GM18868 (cell line): Measurements from ENCODE around the gene IMMP2L.
"Not testable (repeated sequence)": the region's sequence is repeated elsewhere in the genome, so short reads cannot be mapped to it uniquely, and the experiment has no call there.

Experiments
- ATAC-seq: cut with Tn5 transposase; IDR thresholded peaks from one replicate; pipeline ENCODE4 v1.9.1; 2021; ENCODE audit warnings: mild to moderate bottlenecking, moderate library complexity; ENCODE audit not compliant: unreplicated experiment

The IMMP2L gene

GRCh38 chr7:111089822-111090426 is 472.4 kb downstream of the IMMP2L start:
- ATAC-seq, result peak; percentile 47

GRCh38 chr7:111088328-111088727 is 474.0 kb downstream of the IMMP2L start:
- no peak for ATAC-seq

GRCh38 chr7:111086532-111086931 is 475.8 kb downstream of the IMMP2L start:
- no peak for ATAC-seq

DNA sequence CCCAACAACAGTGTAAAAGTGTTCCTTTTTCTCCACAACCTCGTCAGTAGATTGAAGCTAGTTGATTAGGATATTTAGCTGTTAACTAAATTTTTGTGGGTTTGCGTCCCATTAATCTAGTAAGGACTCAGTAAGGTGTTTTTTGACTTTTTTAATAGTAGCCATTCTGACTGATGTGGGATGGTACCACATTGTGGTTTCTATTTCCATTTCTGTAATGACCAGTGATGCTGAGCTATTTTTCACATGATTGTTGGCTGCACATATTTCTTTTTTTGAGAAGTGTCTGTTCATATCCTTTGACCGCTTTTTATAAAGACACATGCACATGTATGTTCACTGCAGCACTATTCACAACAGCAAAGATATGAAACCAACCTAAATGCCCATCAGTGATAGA is 476.9 kb downstream of the IMMP2L start:
- no peak for ATAC-seq

DNA sequence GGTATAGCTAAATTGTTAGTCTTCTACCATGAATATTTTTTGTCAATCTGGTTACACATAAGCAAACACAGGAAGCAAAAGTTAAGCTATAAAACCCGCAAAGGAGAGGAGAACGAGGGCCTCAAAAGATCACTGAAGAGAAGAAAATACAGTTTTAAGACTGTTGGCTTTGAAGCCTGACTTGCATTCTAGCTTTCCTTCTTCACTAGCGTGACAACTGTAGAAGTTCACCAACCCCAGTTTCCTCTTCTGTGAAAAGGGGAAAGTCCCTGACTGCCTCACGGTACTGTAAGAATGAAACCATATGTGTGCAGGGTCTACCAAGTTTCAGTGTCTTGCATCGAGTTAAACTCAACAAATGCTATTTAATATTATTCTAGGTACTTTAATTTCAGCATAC is 478.9 kb downstream of the IMMP2L start:
- ATAC-seq, result peak; percentile 95

DNA sequence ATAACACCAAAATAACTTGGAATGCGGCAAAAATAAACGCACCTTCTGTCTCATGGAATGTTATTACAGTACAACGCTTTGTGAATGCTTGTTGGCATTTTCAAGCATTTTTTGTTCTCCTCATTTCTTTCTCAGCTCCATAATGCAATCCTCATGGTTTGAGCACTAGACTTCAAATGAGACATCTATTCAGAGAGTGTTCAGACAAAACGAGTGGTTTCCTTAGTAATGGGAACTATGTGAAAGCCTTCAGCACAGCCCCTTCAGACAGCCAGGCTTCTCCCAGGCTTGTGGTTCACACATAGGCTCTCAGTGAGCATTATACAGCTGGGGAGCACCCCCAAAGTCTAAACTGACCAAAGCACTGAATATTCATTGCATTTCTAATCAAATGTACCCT is 479.9 kb downstream of the IMMP2L start:
- no peak for ATAC-seq

GRCh38 chr7:111081546-111082267 is 480.6 kb downstream of the IMMP2L start:
- no peak for ATAC-seq

- ATAC-seq, result peak; percentile 34
Measured at GRCh38 chr7:111080495-111081105, 481.7 kb downstream of the IMMP2L start.

- ATAC-seq, result no peak
Measured at GRCh38 chr7:111077001-111077400, 485.3 kb downstream of the IMMP2L start.

- ATAC-seq, result no peak
Measured at GRCh38 chr7:111076205-111076604, 486.1 kb downstream of the IMMP2L start.

DNA sequence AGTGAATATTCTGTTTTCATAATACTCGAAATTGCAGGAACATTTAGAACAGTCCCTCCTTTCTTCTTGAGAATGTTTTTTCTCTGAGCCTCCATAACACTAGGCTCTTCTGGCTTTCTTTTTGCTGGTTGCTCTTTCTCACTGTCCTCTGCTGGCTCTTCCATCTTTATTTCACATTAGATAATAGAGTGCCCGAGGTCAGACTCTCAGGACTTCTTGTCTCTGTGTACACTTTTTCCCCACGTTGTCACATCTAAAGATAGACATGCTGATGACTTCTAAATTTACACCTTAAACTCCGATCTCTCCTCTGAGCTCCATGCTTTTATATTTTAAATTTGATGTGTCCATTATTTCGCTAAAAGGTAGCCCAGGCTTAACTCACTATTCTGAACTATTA is 486.8 kb downstream of the IMMP2L start:
- ATAC-seq, result no peak

GRCh38 chr7:111074748-111075146 is 487.5 kb downstream of the IMMP2L start:
- ATAC-seq, result no peak

DNA sequence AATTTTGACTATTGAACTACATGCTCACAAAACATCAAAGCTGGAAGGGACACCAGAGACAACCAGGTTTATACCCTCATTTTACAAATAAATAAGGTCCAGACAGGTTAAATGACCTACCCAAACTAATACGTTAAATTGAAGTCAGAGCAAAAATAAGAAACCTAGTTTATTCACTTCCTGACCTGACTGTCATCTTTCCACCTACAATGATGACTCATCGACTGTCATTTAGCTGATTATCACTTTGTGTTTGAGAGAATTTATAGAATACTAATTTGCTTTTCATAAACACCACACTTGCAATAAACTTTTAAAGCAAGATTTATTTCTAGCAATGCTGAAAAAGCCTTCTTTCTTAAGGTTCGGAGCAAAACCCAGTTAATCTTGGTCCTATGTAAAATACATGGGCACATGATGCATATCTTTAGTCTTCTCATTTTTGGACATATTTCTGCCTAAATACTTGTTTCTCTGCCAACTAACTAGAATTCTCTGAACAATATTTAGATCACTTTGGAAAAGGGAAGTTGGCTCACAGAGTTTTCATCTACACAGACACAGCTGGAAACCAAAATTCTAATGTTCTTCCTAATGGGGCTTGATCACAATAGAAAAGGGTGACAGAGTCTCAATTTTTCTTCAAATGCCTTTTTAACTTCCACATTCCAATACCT is 488.1 kb downstream of the IMMP2L start:
- no peak for ATAC-seq

DNA sequence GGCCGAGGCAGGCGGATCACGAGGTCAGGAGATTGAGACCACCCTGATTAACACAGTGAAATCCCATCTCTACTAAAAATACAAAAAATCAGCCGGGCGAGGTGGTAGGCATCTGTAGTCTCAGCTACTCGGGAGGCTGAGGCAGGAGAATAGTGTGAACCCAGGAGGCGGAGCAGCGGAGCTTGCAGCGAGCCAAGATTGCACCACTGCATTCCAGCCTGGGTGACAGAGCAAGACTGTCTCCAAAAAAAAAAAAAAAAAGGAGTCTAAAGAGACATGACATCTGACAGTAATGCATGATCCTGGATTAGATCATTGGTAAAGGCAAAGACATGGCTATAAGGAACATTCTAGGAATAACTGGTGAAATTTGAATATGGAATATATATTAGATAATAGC is 489.6 kb downstream of the IMMP2L start:
- ATAC-seq, result not testable (repeated sequence)

GRCh38 chr7:111071556-111071955 is 490.7 kb downstream of the IMMP2L start:
- ATAC-seq, result no peak

- no peak for ATAC-seq
Measured at GRCh38 chr7:111068618-111069017, 493.7 kb downstream of the IMMP2L start.

DNA sequence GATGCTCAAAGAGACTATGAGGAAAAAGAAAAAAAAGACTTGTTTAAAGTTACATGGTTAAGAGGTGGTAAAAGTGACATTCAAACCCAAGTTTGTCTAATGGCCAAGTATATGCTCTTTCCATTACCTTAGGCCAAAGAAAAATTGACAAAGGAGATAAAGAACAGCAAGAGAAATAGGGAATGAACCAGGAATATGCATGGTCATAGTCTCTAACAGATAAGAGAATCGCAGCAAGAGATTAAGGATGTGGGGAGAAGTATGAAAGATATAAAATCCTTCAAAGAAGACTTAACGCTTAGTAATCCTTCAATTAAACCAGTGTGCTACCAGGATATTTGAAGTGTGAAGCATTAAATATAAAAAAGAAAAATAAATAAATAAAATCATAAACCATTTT is 494.6 kb downstream of the IMMP2L start:
- ATAC-seq, result no peak

- ATAC-seq, result no peak
Measured at GRCh38 chr7:111067251-111067650, 495.0 kb downstream of the IMMP2L start.

DNA sequence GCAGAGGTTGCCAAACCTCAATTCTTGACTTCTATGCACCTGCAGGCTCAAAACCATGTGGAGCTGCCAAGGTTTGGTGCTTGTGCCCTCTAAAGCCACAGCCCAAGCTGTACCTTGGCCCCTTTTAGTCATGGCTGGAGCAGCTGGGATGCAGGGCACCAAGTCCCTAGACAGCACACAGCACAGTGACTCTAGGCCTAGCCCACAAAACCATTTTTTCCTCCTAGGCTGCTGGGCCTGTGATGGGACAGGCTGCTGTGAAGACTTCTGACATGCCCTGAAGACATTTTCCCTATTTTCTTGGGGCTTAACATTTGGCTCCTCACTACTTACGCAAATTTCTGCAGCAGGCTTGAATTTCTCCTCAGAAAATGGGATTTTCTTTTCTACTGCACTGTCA is 499.1 kb downstream of the IMMP2L start:
- no peak for ATAC-seq

- no peak for ATAC-seq
Measured at GRCh38 chr7:111059833-111060232, 502.5 kb downstream of the IMMP2L start.

- ATAC-seq, result no peak
Measured at GRCh38 chr7:111057066-111057465, 505.2 kb downstream of the IMMP2L start.

- no peak for ATAC-seq
Measured at GRCh38 chr7:111056371-111056770, 505.9 kb downstream of the IMMP2L start.
